Lung (tissue), 12 donors: ENCODE measurements around the gene DERA. TPM values are rescaled to one million over a fixed set of nuclear protein-coding genes. Genes with fewer than 3 reads are reported as not detected.
A peak's percentile ranks its signal among the peaks of the same experiment; 100 is the strongest.

ENCODE experiments used
- ATAC-seq: fragments of 200-7000 bp; cut with Tn5 transposase; one replicate; pipeline ENCODE4 v1.9.1; 2020; ENCODE audit warnings: moderate number of reproducible peaks; ENCODE audit not compliant: insufficient read depth, low FRiP score
- DNase-seq, 3 donors: peaks; one replicate each; pipeline ENCODE4 v3.0.0-alpha.2; 2013 to 2017
- H3K27ac ChIP-seq, 2 donors: one replicate each; pipeline ENCODE4 v1.5.1; 2013; ENCODE audit warnings: mild to moderate bottlenecking in 2 of 2, moderate library complexity in 2 of 2, control low read depth in 1 of 2, inconsistent platforms in 1 of 2, low read depth in 1 of 2, low read length in 1 of 2
- H3K27me3 ChIP-seq, 3 donors: one replicate each; pipeline ENCODE4 v1.5.1; 2013; ENCODE audit warnings: low read length in 2 of 3; ENCODE audit not compliant: control insufficient read depth in 3 of 3, insufficient read depth in 3 of 3
- H3K36me3 ChIP-seq, 4 donors: one replicate each; pipeline ENCODE4 v1.5.1; 2013; ENCODE audit warnings: low read length in 4 of 4, mild to moderate bottlenecking in 1 of 4, moderate library complexity in 1 of 4; ENCODE audit not compliant: control insufficient read depth in 4 of 4, insufficient read depth in 4 of 4
- H3K4me1 ChIP-seq, 5 donors: one replicate each; pipeline ENCODE4 v1.5.1; 2013; ENCODE audit warnings: low read length in 5 of 5, mild to moderate bottlenecking in 2 of 5, moderate library complexity in 1 of 5; ENCODE audit not compliant: control insufficient read depth in 5 of 5, insufficient read depth in 5 of 5
- H3K4me3 ChIP-seq: one replicate; pipeline ENCODE4 v1.5.1; 2013; ENCODE audit warnings: mild to moderate bottlenecking, control low read depth, moderate library complexity
- H3K9ac ChIP-seq, 2 donors: one replicate each; pipeline ENCODE4 v1.5.1; 2013; ENCODE audit warnings: low read length in 2 of 2, control low read depth in 1 of 2; ENCODE audit not compliant: insufficient read depth in 1 of 2
- H3K9me3 ChIP-seq, 4 donors: one replicate each; pipeline ENCODE4 v1.5.1; 2013; ENCODE audit warnings: low read length in 3 of 4, mild to moderate bottlenecking in 1 of 4, moderate library complexity in 1 of 4; ENCODE audit not compliant: control insufficient read depth in 4 of 4, insufficient read depth in 3 of 4
- WGBS, 2 donors: extraction: QIAGEN DNeasy Blood & Tissue Kit; methylation state at CpG; one replicate each; pipeline ENCODE4 v1.1.7; 2013; 5-methylcytosine and 5-hydroxymethylcytosine counted together
- polyA plus RNA-seq, 2 donors: library from polyadenylated mRNA; stranded (reverse); fragments of 200-250 nt; gene quantifications; one replicate each; pipeline ENCODE4 v1.2.1, GENCODE V29; 2013
- total RNA-seq, 2 donors: library from RNA; depleted of rRNA in 1 of 2; stranded (reverse); fragments of >200 nt in 1 of 2; gene quantifications; one replicate each; pipeline ENCODE4 v1.2.1, GENCODE V29; 2014 to 2021
- TF ChIP-seq, protein P1 (sequence below): IDR thresholded peaks from 2 replicates; pipeline ENCODE4 v1.5.1; 2012; ENCODE audit warnings: mild to moderate bottlenecking; ENCODE audit errors: control extremely low read depth, extremely low read depth
- donor health status: control.
- donor health status: control.
- donor health status: Bipolar disorder and iron deficiency.
- donor health status: healthy.
- donor health status: DM: yes; HTN: yes; CAD: no.

DERA gene
- total and polyA plus RNA-seq, 4 donors: 31.0 to 44.2 (median 34.8) TPM

DNA sequence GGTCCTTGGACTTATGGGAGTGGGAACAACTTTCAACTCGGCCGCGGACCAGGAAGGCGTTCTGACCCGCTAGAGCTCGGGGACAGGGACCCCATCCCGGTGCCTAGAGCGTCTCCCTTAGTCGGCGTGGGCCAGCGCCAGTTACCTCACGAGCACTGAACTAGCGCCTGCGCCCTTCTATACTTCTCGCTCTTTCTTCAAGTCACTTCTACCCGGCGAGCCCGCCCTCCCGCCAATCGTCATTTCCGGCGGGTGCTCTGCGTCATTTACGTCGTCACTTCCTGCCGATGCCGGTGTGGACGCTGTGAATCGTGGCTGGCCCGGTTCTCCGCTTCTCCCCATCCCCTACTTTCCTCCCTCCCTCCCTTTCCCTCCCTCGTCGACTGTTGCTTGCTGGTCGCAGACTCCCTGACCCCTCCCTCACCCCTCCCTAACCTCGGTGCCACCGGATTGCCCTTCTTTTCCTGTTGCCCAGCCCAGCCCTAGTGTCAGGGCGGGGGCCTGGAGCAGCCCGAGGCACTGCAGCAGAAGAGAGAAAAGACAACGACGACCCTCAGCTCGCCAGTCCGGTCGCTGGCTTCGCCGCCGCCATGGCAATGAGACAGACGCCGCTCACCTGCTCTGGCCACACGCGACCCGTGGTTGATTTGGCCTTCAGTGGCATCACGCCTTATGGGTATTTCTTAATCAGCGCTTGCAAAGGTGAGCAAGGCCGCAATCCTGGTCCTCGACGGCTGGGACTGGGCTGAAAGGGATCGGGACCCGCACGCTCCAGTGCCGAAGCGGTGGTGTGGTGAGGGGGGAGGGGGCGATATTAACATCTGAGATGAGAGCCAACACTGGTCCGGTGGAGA lies 28.8 kb upstream of the DERA start, which contains the start of gene STRAP:
Gene STRAP, plus strand, starts transcription at position 270 of the 854 bp plus-strand sequence. Its CDS starts 321 bp downstream, at position 591.
- 0% methylated on average over 63 of the region's 63 CpGs for WGBS, 2 donors
- Histone ChIP-seq H3K36me3 (peaks cover 0 to 13% (median 4%) of the 10 kb centered on the region in 4 donors), H3K27me3 (no peaks in the 10 kb centered on the region), H3K9me3 (no peaks in the 10 kb centered on the region), H3K4me3 (peak within 1 kb of the TSS; percentile 69), H3K27ac (peak within 1 kb of the TSS; percentile 98), H3K9ac (peak within 1 kb of the TSS; percentile 98 to 100), H3K4me1 (peaks cover 2 to 19% (median 11%) of the 10 kb centered on the region in 5 donors)
- TF ChIP-seq, protein P1, sequence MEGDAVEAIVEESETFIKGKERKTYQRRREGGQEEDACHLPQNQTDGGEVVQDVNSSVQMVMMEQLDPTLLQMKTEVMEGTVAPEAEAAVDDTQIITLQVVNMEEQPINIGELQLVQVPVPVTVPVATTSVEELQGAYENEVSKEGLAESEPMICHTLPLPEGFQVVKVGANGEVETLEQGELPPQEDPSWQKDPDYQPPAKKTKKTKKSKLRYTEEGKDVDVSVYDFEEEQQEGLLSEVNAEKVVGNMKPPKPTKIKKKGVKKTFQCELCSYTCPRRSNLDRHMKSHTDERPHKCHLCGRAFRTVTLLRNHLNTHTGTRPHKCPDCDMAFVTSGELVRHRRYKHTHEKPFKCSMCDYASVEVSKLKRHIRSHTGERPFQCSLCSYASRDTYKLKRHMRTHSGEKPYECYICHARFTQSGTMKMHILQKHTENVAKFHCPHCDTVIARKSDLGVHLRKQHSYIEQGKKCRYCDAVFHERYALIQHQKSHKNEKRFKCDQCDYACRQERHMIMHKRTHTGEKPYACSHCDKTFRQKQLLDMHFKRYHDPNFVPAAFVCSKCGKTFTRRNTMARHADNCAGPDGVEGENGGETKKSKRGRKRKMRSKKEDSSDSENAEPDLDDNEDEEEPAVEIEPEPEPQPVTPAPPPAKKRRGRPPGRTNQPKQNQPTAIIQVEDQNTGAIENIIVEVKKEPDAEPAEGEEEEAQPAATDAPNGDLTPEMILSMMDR: no peak
- DNase-seq: peak; percentile 98 to 99 (median 98)
- peak; percentile 93 for ATAC-seq

GRCh38 chr12:15883536-15883935 lies 27.6 kb upstream of the DERA start:
- TF ChIP-seq, protein P1: no peak
- peak overlapping the region; percentile 58 to 100 for H3K9ac ChIP-seq
- ATAC-seq (no peak), DNase-seq (no peak)
- H3K4me3 ChIP-seq: peak overlapping the region; percentile 8
- peak overlapping the region in 1 of 2 donors; percentile 35 for H3K27ac ChIP-seq
- no peaks in the 10 kb centered on the region for H3K9me3 ChIP-seq
- WGBS, 2 donors: 51 to 64% methylated on average over 6 of the region's 6 CpGs
- H3K4me1 ChIP-seq: peaks cover 2 to 19% (median 11%) of the 10 kb centered on the region in 5 donors
- peaks cover 0 to 15% (median 4%) of the 10 kb centered on the region in 4 donors for H3K36me3 ChIP-seq
- H3K27me3 ChIP-seq: no peaks in the 10 kb centered on the region

GRCh38 chr12:15886372-15887042 lies 24.6 kb upstream of the DERA start:
- WGBS, 2 donors: 90 to 96% methylated on average over 7 of the region's 7 CpGs

More at GRCh38 chr12:15886372-15887042, 24.6 kb upstream of the DERA start:
- peaks cover 2 to 19% (median 11%) of the 10 kb centered on the region in 5 donors for H3K4me1 ChIP-seq
- no peaks in the 10 kb centered on the region for H3K27me3 ChIP-seq
- ATAC-seq (no peak), DNase-seq (no peak)
- peaks cover 0 to 20% (median 5%) of the 10 kb centered on the region in 4 donors for H3K36me3 ChIP-seq
- H3K9me3 ChIP-seq: no peaks in the 10 kb centered on the region
- H3K4me3 ChIP-seq: no peak overlapping the region
- TF ChIP-seq, protein P1: no peak
- no peak overlapping the region for H3K9ac ChIP-seq
- peak overlapping the region in 1 of 2 donors; percentile 29 for H3K27ac ChIP-seq
